PFSK-1 (cell line): ENCODE measurements around the gene LYL1.

ENCODE experiments used
- FOXP2 ChIP-seq: optimal IDR thresholded peaks from 2 replicates; pipeline ENCODE3; 2011; ENCODE audit warnings: borderline replicate concordance, control low read depth, inconsistent platforms; ENCODE audit not compliant: insufficient read depth; ENCODE audit errors: extremely low read length, extremely low read depth
- POLR2AphosphoS5 ChIP-seq: IDR thresholded peaks from 2 replicates; pipeline ENCODE4 v1.6.1; 2012; ENCODE audit warnings: low read depth, mild to moderate bottlenecking, control low read depth, low read length, moderate library complexity
- REST ChIP-seq, 2 experiments: IDR thresholded peaks; 2 replicates each; pipeline versions ENCODE4 v1.6.1 to v1.8.0; 2011 to 2012; ENCODE audit warnings: low read depth in 2 of 2, low read length in 2 of 2, control low read depth in 1 of 2, inconsistent platforms in 1 of 2, mild to moderate bottlenecking in 1 of 2, moderate library complexity in 1 of 2; ENCODE audit not compliant: insufficient read depth in 1 of 2
- SIN3A ChIP-seq: IDR thresholded peaks from 2 replicates; pipeline ENCODE4 v1.6.1; 2012; ENCODE audit warnings: mild to moderate bottlenecking, low read length, moderate library complexity, borderline replicate concordance; ENCODE audit not compliant: insufficient read depth
- TAF1 ChIP-seq: IDR thresholded peaks from 2 replicates; pipeline ENCODE4 v1.6.1; 2012; ENCODE audit warnings: low read length, control low read depth, borderline replicate concordance; ENCODE audit not compliant: insufficient read depth

The LYL1 gene

GRCh38 chr19:13073263-13073662 is 29.4 kb downstream of the LYL1 start:
- TF ChIP-seq TAF1: no peak
- no peak for TF ChIP-seq SIN3A
- TF ChIP-seq REST (IDR thresholded peaks at IDR 0.05; ENCODE audit: insufficient read depth in 1 of 2, low read depth in 2 of 2, low read length in 2 of 2): no peak
- TF ChIP-seq FOXP2: no peak
- TF ChIP-seq POLR2AphosphoS5: no peak

GRCh38 chr19:13072188-13072908 is 30.3 kb downstream of the LYL1 start:
- TF ChIP-seq SIN3A: no peak
- TF ChIP-seq POLR2AphosphoS5: no peak
- TF ChIP-seq TAF1: no peak
- TF ChIP-seq FOXP2: no peak
- no peak for TF ChIP-seq REST (IDR thresholded peaks at IDR 0.05; ENCODE audit: insufficient read depth in 1 of 2, low read depth in 2 of 2, low read length in 2 of 2)

- TF ChIP-seq POLR2AphosphoS5: no peak
- no peak for TF ChIP-seq TAF1
- TF ChIP-seq REST (IDR thresholded peaks at IDR 0.05; ENCODE audit: insufficient read depth in 1 of 2, low read depth in 2 of 2, low read length in 2 of 2): no peak
- TF ChIP-seq SIN3A: no peak
- no peak for TF ChIP-seq FOXP2
Measured at GRCh38 chr19:13071444-13072187, 31.0 kb downstream of the LYL1 start.

GRCh38 chr19:13070425-13071140 is 32.1 kb downstream of the LYL1 start:
- no peak for TF ChIP-seq TAF1
- no peak for TF ChIP-seq REST (IDR thresholded peaks at IDR 0.05; ENCODE audit: insufficient read depth in 1 of 2, low read depth in 2 of 2, low read length in 2 of 2)
- no peak for TF ChIP-seq FOXP2
- TF ChIP-seq SIN3A: no peak
- no peak for TF ChIP-seq POLR2AphosphoS5
